ENCODE measurements around the gene PTDSS2. TPM values are rescaled to one million over a fixed set of nuclear protein-coding genes. Genes with fewer than 3 reads are reported as not detected.

Gene PTDSS2
- total and polyA plus RNA-seq, 2 of the 4 experiments (the other 2 are of a cell fraction): 23.5 to 26.6 TPM

GRCh38 chr11:507727-508515, 57.8 kb downstream of the PTDSS2 start:
- Histone ChIP-seq H4K5ac (ENCODE audit: low read depth, low read length) (peak overlapping the region; percentile 58; the same call in 1 of the 2 replicates), H3K18ac (ENCODE audit: low read depth, low read length) (peak overlapping the region; percentile 4; the same call in 1 of the 2 replicates), H2AFZ (replicated peaks; ENCODE audit: low read length, poor library complexity) (peak overlapping the region; percentile 87), H3K36me3 (ENCODE audit: control insufficient read depth, insufficient read depth, low read length) (peaks cover 7% of the 10 kb centered on the region), H3K14ac (replicated peaks; ENCODE audit: low read depth, low read length) (peak overlapping the region; percentile 78), H3K9me3 (ENCODE audit: control insufficient read depth, insufficient read depth, low read length) (no peaks in the 10 kb centered on the region), H3K56ac (ENCODE audit: extremely low read depth, insufficient read depth, low read length) (no peak overlapping the region), H4K20me1 (ENCODE audit: insufficient read depth, low read length) (peaks cover 3% of the 10 kb centered on the region), H3K27me3 (ENCODE audit: control insufficient read depth, insufficient read depth, low read length) (no peaks in the 10 kb centered on the region), H4K8ac (ENCODE audit: low read depth in 2 of 2, low read length in 2 of 2) (peak overlapping the region; percentile 58 to 82; a peak in 3 of 4 replicates), H2AK5ac (ENCODE audit: low read depth, low read length) (peak overlapping the region; percentile 84; the same call in 1 of the 2 replicates), H3K4ac (ENCODE audit: low read depth, low read length) (peak overlapping the region; percentile 86), H3K4me2 (ENCODE audit: low read depth, low read length) (peak overlapping the region; percentile 78), H2BK120ac (ENCODE audit: low read depth, low read length) (peak overlapping the region; percentile 45; the same call in 1 of the 2 replicates), H3K27ac (ENCODE audit: insufficient read depth, low read length) (peak overlapping the region; percentile 60), H3K9me1 (ENCODE audit: insufficient read depth, low read length) (peaks cover 5% of the 10 kb centered on the region), H3K4me1 (ENCODE audit: control insufficient read depth, insufficient read depth, low read length) (peaks cover 12% of the 10 kb centered on the region), H3K9ac (ENCODE audit: low read depth, low read length) (peak overlapping the region; percentile 74), H2AK9ac (replicated peaks; ENCODE audit: low read depth, low read length, poor library complexity) (peak overlapping the region; percentile 94), H3K23ac (ENCODE audit: low read depth, low read length) (peak overlapping the region; percentile 39), H4K91ac (ENCODE audit: insufficient read depth, low read depth, low read length) (no peak overlapping the region), H2BK20ac (ENCODE audit: low read depth, low read length) (no peak overlapping the region), H3K79me1 (ENCODE audit: low read depth in 1 of 2, low read length in 2 of 2) (peaks cover 23 to 55% of the 10 kb centered on the region in 2 experiments), H3K4me3 (ENCODE audit: insufficient read depth, low read depth, low read length) (peak overlapping the region; percentile 55), H2BK15ac (ENCODE audit: low read depth, low read length) (no peak overlapping the region), H2BK5ac (ENCODE audit: low read depth, low read length, poor library complexity, severe bottlenecking) (peak overlapping the region; percentile 77)
- dilution Hi-C loops (cut with HindIII; ENCODE audit: low sequenced_read_pairs, unreplicated experiment) (no loop called here), intact Hi-C loops (cut with micrococcal nuclease) (loop anchor here (2.0 kb wide), 1 partner anchor 57 kb away; the partner anchor contains the start of gene PTDSS2), in situ Hi-C loops (cut with MboI; ENCODE audit: low sequenced_read_pairs) (no loop called here)
- no peak for DNase-seq
- ATAC-seq (ENCODE audit: low read depth): no peak
- BruUV-seq (replicated peaks): no TSS peak
- WGBS, 2 experiments (ENCODE audit: extremely low coverage in 2 of 2, insufficient read length in 1 of 2): 9% methylated on average over 11 of the region's 45 CpGs; no CpG with 5 or more reads in 1 of the 2 experiments
- ChIA-PET CTCF (no interaction called here), POLR2A (ENCODE audit: unreplicated experiment) (no interaction called here)
- TF ChIP-seq CEBPB (IDR thresholded peaks at IDR 0.05; ENCODE audit: low read depth, low read length): no peak
- no peak for TF ChIP-seq RFX5 (IDR thresholded peaks at IDR 0.05; ENCODE audit: low read depth, low read length)
- no peak for TF ChIP-seq MAFK (IDR thresholded peaks at IDR 0.05; ENCODE audit: low read depth, low read length)
- no peak for TF ChIP-seq NFE2L2 (IDR thresholded peaks at IDR 0.05; ENCODE audit: low read depth, low read length)
- no peak for TF ChIP-seq MXI1 (IDR thresholded peaks at IDR 0.05; ENCODE audit: borderline replicate concordance, low read depth, low read length)
- no peak for TF ChIP-seq FOS (IDR thresholded peaks at IDR 0.05; ENCODE audit: low read depth, low read length)
- TF ChIP-seq MAZ (IDR thresholded peaks at IDR 0.05; ENCODE audit: borderline replicate concordance, low read depth, low read length): no peak
- no peak for TF ChIP-seq ELK1 (IDR thresholded peaks at IDR 0.05; ENCODE audit: borderline replicate concordance, low read depth, low read length)
- no peak for TF ChIP-seq RCOR1 (IDR thresholded peaks at IDR 0.05; ENCODE audit: insufficient replicate concordance, low read length)
- no peak for TF ChIP-seq CHD1 (IDR thresholded peaks at IDR 0.05; ENCODE audit: low read depth, low read length)
- no peak for TF ChIP-seq USF2 (IDR thresholded peaks at IDR 0.05; ENCODE audit: low read depth, low read length)
- no peak for TF ChIP-seq BHLHE40 (IDR thresholded peaks at IDR 0.05; ENCODE audit: low read depth, low read length)
- TF ChIP-seq RAD21 (IDR thresholded peaks at IDR 0.05; ENCODE audit: low read length): no peak
- no peak for TF ChIP-seq SMC3 (IDR thresholded peaks at IDR 0.05; ENCODE audit: low read depth, low read length)
